Activated CD4-positive, CD25-positive, alpha-beta regulatory T cell treated with anti-CD3 and anti-CD28 coated beads, Interleukin-2, amount 50 U/mL, for 72 hours (primary cell): ENCODE results near the gene FHL5.
"Not testable (repeated sequence)": the region's sequence is repeated elsewhere in the genome, so short reads cannot be mapped to it uniquely, and the experiment has no call there.

ENCODE experiments used
- DNase-seq: peaks from one replicate; pipeline ENCODE4 v3.0.0; 2021

The FHL5 gene

GRCh38 chr6:96562886-96563285 lies at the start of gene FHL5:
TSS of gene FHL5 (plus strand) at chr6:96563128. CDS start at chr6:96603614, 40,486 bp downstream.
- DNase-seq, result no peak

- DNase-seq, result no peak
Measured at GRCh38 chr6:96520171-96521115, 42.5 kb upstream of the FHL5 start.

GRCh38 chr6:96521306-96521643 lies 41.7 kb upstream of the FHL5 start:
- no peak for DNase-seq

GRCh38 chr6:96521644-96522464 lies 41.1 kb upstream of the FHL5 start, which contains the start of gene UFL1:
TSS of gene UFL1 (plus strand) at chr6:96521806. CDS start at chr6:96521874, 68 bp downstream.
- peak; percentile 92 for DNase-seq

DNA sequence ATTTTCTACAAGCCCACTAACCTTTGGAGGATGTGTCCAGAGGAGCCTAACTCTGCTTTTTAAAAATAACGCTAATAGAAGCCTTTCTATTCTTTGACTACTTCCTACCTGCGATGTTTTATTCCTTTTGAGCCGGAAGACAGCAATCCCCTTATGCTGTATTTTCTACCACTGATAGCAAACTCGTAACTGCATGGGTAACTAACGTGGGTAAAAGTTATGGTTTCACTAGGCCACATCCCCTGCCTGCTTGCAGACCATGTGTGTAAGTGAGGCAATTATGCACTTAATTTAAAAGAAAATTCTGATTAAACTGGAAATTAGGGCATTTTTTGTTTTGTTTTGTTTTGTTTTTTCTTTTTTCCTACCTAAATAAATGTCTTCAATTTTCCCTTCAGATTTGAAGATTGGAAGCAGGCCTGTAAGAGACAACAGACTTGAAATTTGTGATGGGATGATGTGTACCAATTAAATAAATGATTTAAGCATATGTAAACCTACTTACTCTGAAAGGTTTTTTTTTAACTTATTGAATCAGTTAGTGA lies 40.4 kb upstream of the FHL5 start:
- DNase-seq, result no peak

DNA sequence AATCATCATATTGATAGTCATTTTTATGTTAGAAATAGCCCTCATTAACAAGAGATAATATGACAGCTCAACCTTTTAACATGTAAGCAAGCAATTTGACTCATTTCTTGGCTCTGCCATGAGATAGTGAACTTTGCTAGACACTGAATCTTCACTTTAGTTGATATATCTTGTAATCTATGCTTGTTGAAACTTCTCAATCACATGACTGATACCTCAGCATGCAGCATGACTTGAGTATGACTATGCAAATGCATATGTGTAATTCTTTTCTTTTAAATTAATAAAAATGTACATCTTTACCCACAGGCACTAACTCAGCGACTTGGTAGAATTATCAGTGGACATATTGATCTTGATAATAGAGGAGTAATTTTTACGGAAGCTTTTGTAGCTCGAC lies 34.7 kb upstream of the FHL5 start:
- DNase-seq, result no peak

- no peak for DNase-seq
Measured at GRCh38 chr6:96532399-96532798, 30.5 kb upstream of the FHL5 start.

- no peak for DNase-seq
Measured at GRCh38 chr6:96537726-96538125, 25.2 kb upstream of the FHL5 start.

DNA sequence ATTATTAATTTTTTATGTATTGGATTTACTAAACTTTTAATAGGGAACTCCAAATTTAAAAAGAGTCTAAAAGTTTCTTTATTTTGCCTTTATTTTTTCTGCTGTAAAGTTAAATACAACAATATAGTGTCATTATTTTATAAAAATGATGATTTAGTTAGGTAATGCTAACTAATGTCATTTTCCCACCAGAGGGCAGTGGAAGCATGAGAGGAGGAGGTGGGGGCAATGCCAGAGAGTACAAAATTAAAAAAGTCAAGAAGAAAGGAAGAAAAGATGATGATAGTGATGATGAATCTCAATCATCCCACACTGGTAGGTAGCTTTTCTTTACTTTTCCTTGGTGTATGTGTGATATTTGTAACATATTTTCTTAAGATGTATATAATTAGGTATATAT lies 20.2 kb upstream of the FHL5 start:
- DNase-seq, result no peak

DNA sequence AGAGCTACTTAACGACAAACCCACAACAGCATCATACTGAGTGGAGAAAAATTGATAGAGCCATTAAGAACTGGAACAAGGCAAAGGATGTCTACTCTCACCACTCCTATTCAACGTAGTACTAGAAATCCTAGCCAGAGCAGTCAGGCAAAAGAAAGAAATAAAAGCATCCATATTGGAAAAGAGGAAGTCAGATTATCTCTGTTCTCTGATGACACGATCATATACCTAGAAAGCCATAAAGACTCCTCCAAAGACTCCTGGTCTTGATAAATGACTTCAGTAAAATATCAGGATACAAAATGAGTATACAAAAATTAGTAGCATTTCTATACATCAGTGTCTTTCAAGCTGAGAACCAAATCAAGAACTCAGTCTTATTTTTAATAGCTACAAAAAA lies 17.0 kb upstream of the FHL5 start:
- DNase-seq, result no peak

DNA sequence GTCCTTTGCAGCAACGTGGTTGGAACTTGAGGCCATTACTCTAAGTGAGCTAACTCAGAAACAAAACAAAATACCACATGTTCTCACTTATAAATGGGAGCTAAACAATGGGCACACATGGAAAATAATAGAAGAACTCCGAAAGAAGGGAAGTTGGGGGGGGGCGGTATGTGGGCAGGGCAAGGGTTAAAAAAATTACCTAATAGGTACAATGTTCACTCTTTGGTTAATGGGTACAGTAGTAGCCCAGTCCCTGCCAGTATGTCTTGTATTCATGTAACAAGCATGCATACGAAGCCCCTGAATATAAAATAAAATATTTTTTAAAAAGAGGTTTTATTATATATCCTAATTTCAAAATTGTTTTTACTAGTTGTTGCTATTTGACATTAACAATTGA lies 15.3 kb upstream of the FHL5 start:
- no peak for DNase-seq

DNA sequence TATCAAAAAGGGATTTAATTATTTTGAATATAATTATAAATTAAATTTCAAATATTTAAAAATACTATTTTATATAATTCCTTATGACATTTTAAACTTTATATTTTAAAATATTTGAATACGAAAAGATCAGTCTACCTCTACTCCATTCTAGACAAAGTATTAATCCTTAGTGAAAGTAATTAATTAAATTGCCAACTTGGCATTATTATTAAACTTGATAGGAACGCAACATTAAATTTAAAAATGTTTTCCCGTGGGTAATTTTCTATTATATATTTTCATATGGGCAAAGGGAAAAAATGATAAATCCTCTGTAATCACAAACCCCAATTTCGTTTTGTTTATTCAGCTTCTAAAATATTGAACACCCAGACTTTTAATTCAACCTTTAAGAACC lies 8.4 kb upstream of the FHL5 start:
- no peak for DNase-seq

- DNase-seq, result not testable (repeated sequence)
Measured at GRCh38 chr6:96559740-96560139, 3.2 kb upstream of the FHL5 start.

DNA sequence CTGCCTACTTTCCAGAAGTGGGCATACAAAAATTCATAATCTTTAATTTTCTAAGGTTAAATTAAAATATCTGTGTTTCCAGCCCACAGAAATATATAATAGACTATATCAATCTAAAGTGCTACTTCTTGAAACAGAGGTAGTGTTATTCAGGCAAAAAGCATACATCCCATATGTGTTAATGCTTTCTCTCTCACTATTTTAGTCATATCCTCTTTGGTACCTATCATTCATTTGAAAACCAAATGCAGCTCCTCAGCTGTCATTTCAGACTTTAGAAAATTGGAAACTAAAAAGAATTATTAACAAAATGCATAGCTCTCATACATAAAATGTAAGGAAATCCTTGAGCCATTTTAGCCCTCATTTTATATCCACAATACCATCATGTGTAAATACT lies 925 bp downstream of the FHL5 start:
- DNase-seq, result no peak

DNA sequence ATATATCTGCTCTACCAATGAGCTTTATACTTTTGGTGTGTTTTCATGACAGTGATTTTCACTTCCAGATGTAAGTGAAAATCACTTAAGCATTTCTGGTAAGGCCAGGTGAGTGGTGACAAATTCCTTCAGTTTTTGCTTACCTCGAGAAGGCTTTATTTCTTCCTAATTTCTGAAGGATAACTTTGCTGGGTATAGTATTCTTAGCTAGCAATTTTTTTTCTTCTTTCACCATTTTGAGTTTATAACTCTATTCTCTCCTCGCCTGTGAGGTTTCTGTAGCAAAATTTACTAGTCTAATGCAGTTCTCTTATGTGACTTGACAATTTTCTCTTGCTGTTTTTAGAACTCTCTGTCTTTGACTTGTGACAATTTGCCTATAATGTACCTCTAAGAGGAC lies 7.1 kb downstream of the FHL5 start:
- no peak for DNase-seq

- no peak for DNase-seq
Measured at GRCh38 chr6:96571551-96571950, 8.6 kb downstream of the FHL5 start.

DNA sequence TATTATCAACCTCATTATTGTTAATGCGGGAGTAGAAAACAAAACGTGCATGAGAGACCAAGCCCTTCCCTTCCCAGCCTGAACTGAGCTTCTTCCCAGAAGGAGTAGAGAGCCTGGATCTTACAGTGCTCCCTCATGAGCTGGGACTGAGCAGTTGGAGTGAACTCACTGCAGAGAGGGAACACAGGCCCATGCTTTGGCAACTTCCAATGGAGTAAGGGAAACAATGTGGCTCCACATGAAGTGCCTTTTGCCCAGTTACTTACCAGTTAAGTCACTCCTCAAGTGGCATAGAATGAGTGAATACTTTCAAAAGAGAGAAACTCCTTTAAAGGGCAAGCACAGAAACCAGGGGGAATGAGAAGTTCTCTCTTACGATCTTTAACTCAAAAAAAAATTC lies 12.4 kb downstream of the FHL5 start:
- DNase-seq, result no peak

GRCh38 chr6:96576221-96576620 lies 13.3 kb downstream of the FHL5 start:
- DNase-seq, result no peak

GRCh38 chr6:96582021-96582420 lies 19.1 kb downstream of the FHL5 start:
- no peak for DNase-seq

DNA sequence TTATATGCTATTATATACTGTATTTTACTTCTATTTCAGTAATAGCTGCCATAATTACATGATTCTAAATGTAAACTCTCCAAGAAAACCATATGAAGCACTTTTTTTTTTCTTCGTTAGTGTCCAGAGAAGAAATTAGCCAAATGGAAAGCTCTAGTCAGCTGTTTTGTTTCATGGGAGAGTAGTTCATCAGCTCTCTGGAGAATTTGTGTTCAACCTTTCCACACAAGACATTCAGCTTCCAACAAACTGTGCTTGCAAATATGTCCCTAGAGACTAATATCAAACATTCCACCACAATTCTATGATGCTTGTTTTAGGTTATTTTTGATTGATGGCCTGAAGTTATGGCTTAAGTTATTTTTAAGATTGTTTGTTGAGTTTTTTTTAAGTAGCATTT lies 19.5 kb downstream of the FHL5 start:
- no peak for DNase-seq

DNA sequence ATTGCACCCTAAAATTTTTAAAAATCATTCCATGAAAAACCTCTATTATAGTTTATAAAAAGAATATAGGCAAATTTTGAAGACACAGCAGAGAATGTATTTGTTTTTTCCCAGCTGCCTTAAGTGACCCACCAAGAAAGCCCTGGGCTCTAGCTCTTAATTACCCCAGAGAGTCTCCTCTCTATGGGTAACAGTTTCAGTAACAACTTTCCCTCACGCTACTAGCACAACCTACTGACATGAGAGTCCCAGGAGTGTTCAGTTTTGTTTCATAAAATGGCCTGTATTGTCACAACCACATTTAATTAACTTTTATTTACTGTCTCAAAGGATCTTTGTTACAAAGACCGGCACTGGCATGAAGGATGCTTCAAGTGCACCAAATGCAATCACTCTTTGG lies 41.5 kb downstream of the FHL5 start:
- no peak for DNase-seq

DNA sequence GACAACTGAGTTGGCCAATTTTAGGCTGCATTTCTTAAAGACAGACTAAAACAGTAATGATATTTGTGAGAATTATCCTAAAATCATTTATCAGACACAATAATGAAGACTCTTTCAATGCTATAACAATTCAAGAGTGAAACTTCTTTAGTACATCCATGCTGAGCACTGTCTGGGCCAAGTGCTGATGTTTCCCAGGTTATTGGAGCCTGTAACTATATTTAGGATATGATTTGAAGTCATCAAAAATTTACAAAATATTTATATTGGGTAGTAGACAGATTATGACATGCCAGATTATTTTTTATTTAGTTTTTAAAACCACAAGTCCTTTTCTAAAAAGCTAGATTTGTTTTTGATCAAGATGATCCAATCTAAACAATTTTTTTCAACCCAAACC lies 45.1 kb downstream of the FHL5 start:
- DNase-seq, result no peak

GRCh38 chr6:96610019-96610418 lies 47.1 kb downstream of the FHL5 start:
- DNase-seq, result no peak
